Natural killer cell (primary cell): Measurements from ENCODE around the gene RNF220. TPM values are rescaled to one million over a fixed set of nuclear protein-coding genes. Genes with fewer than 3 reads are reported as not detected.

Experiments used
- ATAC-seq, 3 donors: fragments of 150-1000 bp in 2 of 3; fragments of 200-7000 bp in 1 of 3; cut with Tn5 transposase; 1 replicate in 1 of 3; 2 replicates in 2 of 3; pipeline ENCODE4 v1.10.0; 2021; ENCODE audit warnings: mild to moderate bottlenecking in 2 of 3, moderate library complexity in 2 of 3
- DNase-seq, 2 donors: peaks; one replicate each; pipeline versions ENCODE4 v3.0.0 to v3.0.0-alpha.2; 2013 to 2021; ENCODE audit warnings: mixed read lengths in 1 of 2
- H3K27ac ChIP-seq: one replicate; pipeline ENCODE4 v1.5.1; 2013; ENCODE audit warnings: mild to moderate bottlenecking, low read length
- H3K27me3 ChIP-seq: one replicate; pipeline ENCODE4 v1.6.1; 2013; ENCODE audit warnings: low read length; ENCODE audit not compliant: control insufficient read depth, insufficient read depth
- H3K36me3 ChIP-seq: one replicate; pipeline ENCODE4 v1.6.1; 2013; ENCODE audit warnings: low read length; ENCODE audit not compliant: control insufficient read depth, insufficient read depth
- H3K4me1 ChIP-seq: one replicate; pipeline ENCODE4 v1.6.1; 2013; ENCODE audit warnings: low read length; ENCODE audit not compliant: control insufficient read depth, insufficient read depth
- H3K4me3 ChIP-seq: one replicate; pipeline ENCODE4 v1.5.1; 2013; ENCODE audit warnings: low read length
- H3K9me3 ChIP-seq: one replicate; pipeline ENCODE4 v1.6.1; 2013; ENCODE audit warnings: low read length; ENCODE audit not compliant: control insufficient read depth, insufficient read depth
- H3K27ac Mint-ChIP-seq, 2 donors: one replicate each; pipeline ENCODE4 v1.8.0; 2022; ENCODE audit warnings: mild to moderate bottlenecking in 2 of 2, mixed read lengths in 2 of 2, moderate library complexity in 1 of 2
- H3K27me3 Mint-ChIP-seq, 2 donors: one replicate each; pipeline ENCODE4 v1.8.0; 2022; ENCODE audit warnings: low read depth in 2 of 2, mixed read lengths in 2 of 2
- H3K36me3 Mint-ChIP-seq: one replicate; pipeline ENCODE4 v1.8.0; 2022; ENCODE audit warnings: mixed read lengths
- H3K4me1 Mint-ChIP-seq, 2 donors: one replicate each; pipeline ENCODE4 v1.8.0; 2022; ENCODE audit warnings: mixed read lengths in 2 of 2
- H3K4me3 Mint-ChIP-seq: one replicate; pipeline ENCODE4 v1.8.0; 2022; ENCODE audit warnings: mild to moderate bottlenecking, moderate library complexity, mixed read lengths
- H3K9me3 Mint-ChIP-seq, 2 donors: one replicate each; pipeline ENCODE4 v1.8.0; 2022; ENCODE audit warnings: mixed read lengths in 2 of 2
- WGBS: methylation state at CpG from one replicate; pipeline ENCODE4 v1.1.7; 2013; ENCODE audit warnings: missing lambda C conversion rate; ENCODE audit not compliant: insufficient coverage; 5-methylcytosine and 5-hydroxymethylcytosine counted together
- intact Hi-C: fragments of 100-400 bp; cut with micrococcal nuclease; formaldehyde crosslinking; loops from one replicate; pipeline ENCODE4 v1.14.2; 2022
- total RNA-seq, 4 donors: library from RNA; stranded (reverse); fragments of 120-200 nt in 1 of 4; gene quantifications; one replicate each; pipeline versions ENCODE4 v1.2.3 to v1.2.4, GENCODE V29; 2013 to 2022
- TF ChIP-seq, protein P1 (sequence below): fragments of 200-600 bp; IDR thresholded peaks from one replicate; pipeline ENCODE4 v1.8.0; 2022; ENCODE audit warnings: antibody characterized with exemption

Gene RNF220
- total RNA-seq, 3 donors from 2014 or later (not counting 1 experiment from before 2014, with no cell fraction given), result 88.5 to 107 (median 105) TPM

GRCh38 chr1:44654621-44655187 lies 249.6 kb downstream of the RNF220 start:
- intact Hi-C loops, result no loop called here
- H3K27ac Mint-ChIP-seq, result no peak overlapping the region
- H3K27ac ChIP-seq, result no peak overlapping the region
- no peak overlapping the region for H3K4me3 Mint-ChIP-seq
- 96% methylated on average over 35 of the region's 35 CpGs for WGBS
- ATAC-seq (no peak), DNase-seq (no peak)
- H3K4me1 ChIP-seq, result peaks cover 2% of the 10 kb centered on the region
- no peaks in the 10 kb centered on the region for H3K27me3 Mint-ChIP-seq
- no peaks in the 10 kb centered on the region for H3K9me3 Mint-ChIP-seq
- H3K36me3 Mint-ChIP-seq, result no peaks in the 10 kb centered on the region
- peaks cover 0 to 5% of the 10 kb centered on the region in 2 donors for H3K4me1 Mint-ChIP-seq
- peaks cover 18% of the 10 kb centered on the region for H3K36me3 ChIP-seq
- no peaks in the 10 kb centered on the region for H3K9me3 ChIP-seq
- TF ChIP-seq, protein P1, sequence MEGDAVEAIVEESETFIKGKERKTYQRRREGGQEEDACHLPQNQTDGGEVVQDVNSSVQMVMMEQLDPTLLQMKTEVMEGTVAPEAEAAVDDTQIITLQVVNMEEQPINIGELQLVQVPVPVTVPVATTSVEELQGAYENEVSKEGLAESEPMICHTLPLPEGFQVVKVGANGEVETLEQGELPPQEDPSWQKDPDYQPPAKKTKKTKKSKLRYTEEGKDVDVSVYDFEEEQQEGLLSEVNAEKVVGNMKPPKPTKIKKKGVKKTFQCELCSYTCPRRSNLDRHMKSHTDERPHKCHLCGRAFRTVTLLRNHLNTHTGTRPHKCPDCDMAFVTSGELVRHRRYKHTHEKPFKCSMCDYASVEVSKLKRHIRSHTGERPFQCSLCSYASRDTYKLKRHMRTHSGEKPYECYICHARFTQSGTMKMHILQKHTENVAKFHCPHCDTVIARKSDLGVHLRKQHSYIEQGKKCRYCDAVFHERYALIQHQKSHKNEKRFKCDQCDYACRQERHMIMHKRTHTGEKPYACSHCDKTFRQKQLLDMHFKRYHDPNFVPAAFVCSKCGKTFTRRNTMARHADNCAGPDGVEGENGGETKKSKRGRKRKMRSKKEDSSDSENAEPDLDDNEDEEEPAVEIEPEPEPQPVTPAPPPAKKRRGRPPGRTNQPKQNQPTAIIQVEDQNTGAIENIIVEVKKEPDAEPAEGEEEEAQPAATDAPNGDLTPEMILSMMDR, result no peak
- no peak overlapping the region for H3K4me3 ChIP-seq
- no peaks in the 10 kb centered on the region for H3K27me3 ChIP-seq

GRCh38 chr1:44655609-44656008 lies 250.6 kb downstream of the RNF220 start:
- H3K27me3 Mint-ChIP-seq, result no peaks in the 10 kb centered on the region
- no peak overlapping the region for H3K27ac Mint-ChIP-seq
- peaks cover 0 to 5% of the 10 kb centered on the region in 2 donors for H3K4me1 Mint-ChIP-seq

GRCh38 chr1:44659566-44659965 lies 254.5 kb downstream of the RNF220 start:
- H3K4me1 Mint-ChIP-seq, result peaks cover 3 to 7% of the 10 kb centered on the region in 2 donors
- H3K36me3 ChIP-seq, result no peaks in the 10 kb centered on the region
- H3K4me1 ChIP-seq, result peaks cover 3% of the 10 kb centered on the region
- ATAC-seq (no peak), DNase-seq (no peak)
- no peak overlapping the region for H3K27ac ChIP-seq
- H3K27me3 Mint-ChIP-seq, result no peaks in the 10 kb centered on the region
- 92% methylated on average over 2 of the region's 4 CpGs for WGBS
- H3K36me3 Mint-ChIP-seq, result no peaks in the 10 kb centered on the region
- no peak overlapping the region for H3K4me3 Mint-ChIP-seq
- H3K9me3 ChIP-seq, result no peaks in the 10 kb centered on the region
- H3K27me3 ChIP-seq, result no peaks in the 10 kb centered on the region
- H3K27ac Mint-ChIP-seq, result no peak overlapping the region
- TF ChIP-seq, protein P1, result no peak
- intact Hi-C loops, result no loop called here
- no peaks in the 10 kb centered on the region for H3K9me3 Mint-ChIP-seq
- H3K4me3 ChIP-seq, result no peak overlapping the region

More at GRCh38 chr1:44655609-44656008, 250.6 kb downstream of the RNF220 start:
- no peak for ATAC-seq
- 86% methylated on average over 5 of the region's 5 CpGs for WGBS
- intact Hi-C loops, result no loop called here
- no peak overlapping the region for H3K27ac ChIP-seq
- no peak for DNase-seq
- H3K36me3 ChIP-seq, result peaks cover 9% of the 10 kb centered on the region
- peaks cover 2% of the 10 kb centered on the region for H3K4me1 ChIP-seq
- TF ChIP-seq, protein P1, result no peak
- H3K9me3 Mint-ChIP-seq, result no peaks in the 10 kb centered on the region
- H3K4me3 ChIP-seq, result no peak overlapping the region
- no peaks in the 10 kb centered on the region for H3K9me3 ChIP-seq
- no peaks in the 10 kb centered on the region for H3K27me3 ChIP-seq
- no peak overlapping the region for H3K4me3 Mint-ChIP-seq
- H3K36me3 Mint-ChIP-seq, result no peaks in the 10 kb centered on the region

DNA sequence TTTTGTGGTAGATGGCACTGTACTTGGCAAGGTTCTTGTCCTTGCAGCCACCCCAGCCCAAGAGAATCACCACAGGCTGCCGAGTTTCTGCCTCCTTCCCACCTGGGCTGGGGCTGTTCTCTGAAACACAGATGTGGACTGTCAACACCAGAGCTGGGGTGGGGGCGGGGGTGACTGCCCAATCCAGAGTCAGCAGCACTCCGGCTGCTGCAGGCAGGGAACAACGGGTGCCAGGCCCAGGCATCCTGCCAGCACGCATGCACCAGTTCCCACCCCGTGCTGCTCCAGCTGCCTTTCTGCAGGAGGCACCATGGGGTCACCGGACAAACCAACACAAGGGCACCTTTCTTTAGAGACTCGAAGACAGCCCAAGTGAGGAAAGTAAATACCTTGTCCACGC lies 255.1 kb downstream of the RNF220 start:
- TF ChIP-seq, protein P1, result no peak
- no peaks in the 10 kb centered on the region for H3K27me3 Mint-ChIP-seq
- no peaks in the 10 kb centered on the region for H3K36me3 ChIP-seq
- ATAC-seq, result no peak
- H3K4me3 ChIP-seq, result no peak overlapping the region
- H3K36me3 Mint-ChIP-seq, result no peaks in the 10 kb centered on the region
- no peaks in the 10 kb centered on the region for H3K27me3 ChIP-seq
- no peaks in the 10 kb centered on the region for H3K9me3 Mint-ChIP-seq
- H3K9me3 ChIP-seq, result no peaks in the 10 kb centered on the region
- H3K4me1 Mint-ChIP-seq, result peaks cover 8 to 13% of the 10 kb centered on the region in 2 donors
- intact Hi-C loops, result no loop called here
- peaks cover 8% of the 10 kb centered on the region for H3K4me1 ChIP-seq
- DNase-seq, result no peak
- no peak overlapping the region for H3K27ac ChIP-seq
- no peak overlapping the region for H3K4me3 Mint-ChIP-seq
- no peak overlapping the region for H3K27ac Mint-ChIP-seq
- 87% methylated on average over 9 of the region's 9 CpGs for WGBS
